ENCODE results near the gene CAV1. TPM values are rescaled to one million over a fixed set of nuclear protein-coding genes. Genes with fewer than 3 reads are reported as not detected.

CAV1 gene
- total and polyA plus RNA-seq, 2 of the 4 experiments (the other 2 are of a cell fraction) = 1,592 to 1,808 TPM

- H3K36me3 ChIP-seq (ENCODE audit: control insufficient read depth, insufficient read depth, low read length) = peaks cover 45% of the 10 kb centered on the region
- no peaks in the 10 kb centered on the region for H3K9me3 ChIP-seq (ENCODE audit: control insufficient read depth, insufficient read depth, low read length)
- H2BK5ac ChIP-seq (ENCODE audit: low read depth, low read length, poor library complexity, severe bottlenecking) = peak overlapping the region; percentile 21
- intact Hi-C loops (cut with micrococcal nuclease) (no loop called here), dilution Hi-C loops (cut with HindIII; ENCODE audit: low sequenced_read_pairs, unreplicated experiment) (no loop called here), in situ Hi-C loops (cut with MboI; ENCODE audit: low sequenced_read_pairs) (no loop called here)
- H4K20me1 ChIP-seq (ENCODE audit: insufficient read depth, low read length) = peaks cover 22% of the 10 kb centered on the region; the same call in 1 of the 2 replicates
- DNase-seq (no peak), ATAC-seq (ENCODE audit: low read depth) (no peak)
- no peak overlapping the region for H3K56ac ChIP-seq (ENCODE audit: extremely low read depth, insufficient read depth, low read length)
- H4K8ac ChIP-seq (ENCODE audit: low read depth in 2 of 2, low read length in 2 of 2) = no peak overlapping the region
- no peak overlapping the region for H2BK120ac ChIP-seq (ENCODE audit: low read depth, low read length)
- TF ChIP-seq MXI1 (IDR thresholded peaks at IDR 0.05; ENCODE audit: borderline replicate concordance, low read depth, low read length) (no peak), FOS (IDR thresholded peaks at IDR 0.05; ENCODE audit: low read depth, low read length) (no peak), CHD1 (IDR thresholded peaks at IDR 0.05; ENCODE audit: low read depth, low read length) (no peak), MAZ (IDR thresholded peaks at IDR 0.05; ENCODE audit: borderline replicate concordance, low read depth, low read length) (no peak), RCOR1 (IDR thresholded peaks at IDR 0.05; ENCODE audit: insufficient replicate concordance, low read length) (no peak), MAFK (IDR thresholded peaks at IDR 0.05; ENCODE audit: low read depth, low read length) (no peak), CEBPB (IDR thresholded peaks at IDR 0.05; ENCODE audit: low read depth, low read length) (no peak), RFX5 (IDR thresholded peaks at IDR 0.05; ENCODE audit: low read depth, low read length) (no peak)
- TF ChIP-seq, protein P1, sequence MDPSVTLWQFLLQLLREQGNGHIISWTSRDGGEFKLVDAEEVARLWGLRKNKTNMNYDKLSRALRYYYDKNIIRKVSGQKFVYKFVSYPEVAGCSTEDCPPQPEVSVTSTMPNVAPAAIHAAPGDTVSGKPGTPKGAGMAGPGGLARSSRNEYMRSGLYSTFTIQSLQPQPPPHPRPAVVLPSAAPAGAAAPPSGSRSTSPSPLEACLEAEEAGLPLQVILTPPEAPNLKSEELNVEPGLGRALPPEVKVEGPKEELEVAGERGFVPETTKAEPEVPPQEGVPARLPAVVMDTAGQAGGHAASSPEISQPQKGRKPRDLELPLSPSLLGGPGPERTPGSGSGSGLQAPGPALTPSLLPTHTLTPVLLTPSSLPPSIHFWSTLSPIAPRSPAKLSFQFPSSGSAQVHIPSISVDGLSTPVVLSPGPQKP (IDR thresholded peaks at IDR 0.05; ENCODE audit: borderline replicate concordance, low read depth, low read length) = no peak
- ChIA-PET POLR2A (ENCODE audit: unreplicated experiment) (interaction anchor here (0.5 kb wide), 1 partner anchor 24 kb away, joined by 3 read pairs; the partner anchor contains the start of gene CAV1), CTCF (no interaction called here)
- H3K27ac ChIP-seq (ENCODE audit: insufficient read depth, low read length) = no peak overlapping the region
- no peak overlapping the region for H3K4me2 ChIP-seq (ENCODE audit: low read depth, low read length)
- no peak overlapping the region for H3K4me3 ChIP-seq (ENCODE audit: insufficient read depth, low read depth, low read length)
- H3K9ac ChIP-seq (ENCODE audit: low read depth, low read length) = no peak overlapping the region
- no peak overlapping the region for H2AFZ ChIP-seq (replicated peaks; ENCODE audit: low read length, poor library complexity)
- BruUV-seq (replicated peaks) = no TSS peak
- H3K4me1 ChIP-seq (ENCODE audit: control insufficient read depth, insufficient read depth, low read length) = peaks cover 29% of the 10 kb centered on the region
- H4K91ac ChIP-seq (ENCODE audit: insufficient read depth, low read depth, low read length) = no peak overlapping the region
- no peaks in the 10 kb centered on the region for H3K27me3 ChIP-seq (ENCODE audit: control insufficient read depth, insufficient read depth, low read length)
- peaks cover 49 to 92% of the 10 kb centered on the region in 2 experiments for H3K79me1 ChIP-seq (ENCODE audit: low read depth in 1 of 2, low read length in 2 of 2)
- no peak overlapping the region for H2AK5ac ChIP-seq (ENCODE audit: low read depth, low read length)
- H3K4ac ChIP-seq (ENCODE audit: low read depth, low read length) = no peak overlapping the region
- no peak overlapping the region for H2AK9ac ChIP-seq (replicated peaks; ENCODE audit: low read depth, low read length, poor library complexity)
- H2BK15ac ChIP-seq (ENCODE audit: low read depth, low read length) = no peak overlapping the region
- no peak overlapping the region for H3K18ac ChIP-seq (ENCODE audit: low read depth, low read length)
- H2BK20ac ChIP-seq (ENCODE audit: low read depth, low read length) = no peak overlapping the region
- no peak overlapping the region for H3K23ac ChIP-seq (ENCODE audit: low read depth, low read length)
- H4K5ac ChIP-seq (ENCODE audit: low read depth, low read length) = no peak overlapping the region
- peaks cover 33% of the 10 kb centered on the region for H3K9me1 ChIP-seq (ENCODE audit: insufficient read depth, low read length)
- H3K14ac ChIP-seq (replicated peaks; ENCODE audit: low read depth, low read length) = no peak overlapping the region
Measured at GRCh38 chr7:116549370-116549769, 24.5 kb downstream of the CAV1 start.
